Effector memory CD4-positive, alpha-beta T cell (primary cell): Measurements from ENCODE around the gene TUBB1.
"Not testable (repeated sequence)": the region's sequence is repeated elsewhere in the genome, so short reads cannot be mapped to it uniquely, and the experiment has no call there.

ENCODE experiments used
- DNase-seq, 3 donors: peaks; one replicate each; pipeline ENCODE4 v3.0.0-alpha.2; 2020
- H3K27ac ChIP-seq: 2 replicates; pipeline ENCODE4 v1.7.0; 2013; ENCODE audit warnings: mild to moderate bottlenecking, low read length, moderate library complexity; ENCODE audit not compliant: insufficient read depth, poor library complexity, severe bottlenecking
- H3K27me3 ChIP-seq: replicated peaks from 2 replicates; pipeline ENCODE4 v1.7.0; 2013; ENCODE audit warnings: mild to moderate bottlenecking, low read length; ENCODE audit not compliant: insufficient read depth, control insufficient read depth, poor library complexity, severe bottlenecking
- H3K36me3 ChIP-seq: 2 replicates; pipeline ENCODE4 v1.7.0; 2013; ENCODE audit warnings: mild to moderate bottlenecking, low read length, moderate library complexity; ENCODE audit not compliant: control insufficient read depth, insufficient read depth
- H3K4me1 ChIP-seq: 2 replicates; pipeline ENCODE4 v1.7.0; 2013; ENCODE audit warnings: low read length, mild to moderate bottlenecking; ENCODE audit not compliant: control insufficient read depth, insufficient read depth, poor library complexity, severe bottlenecking
- H3K4me3 ChIP-seq: 2 replicates; pipeline ENCODE4 v1.7.0; 2013; ENCODE audit warnings: low read length, low read depth, mild to moderate bottlenecking; ENCODE audit not compliant: insufficient read depth, poor library complexity, severe bottlenecking
- H3K9me3 ChIP-seq: 2 replicates; pipeline ENCODE4 v1.7.0; 2013; ENCODE audit warnings: mild to moderate bottlenecking, low read length, moderate library complexity; ENCODE audit not compliant: control insufficient read depth

The TUBB1 gene

GRCh38 chr20:59011874-59012157 lies 7.4 kb upstream of the TUBB1 start:
- H3K27me3 ChIP-seq, H3K36me3 ChIP-seq, H3K4me3 ChIP-seq, DNase-seq, H3K9me3 ChIP-seq, H3K27ac ChIP-seq: not testable (repeated sequence)
- H3K4me1 ChIP-seq, result peaks cover 20% of the 10 kb centered on the region

GRCh38 chr20:59013031-59013951 lies 5.9 kb upstream of the TUBB1 start:
- Histone ChIP-seq H3K9me3 (no peaks in the 10 kb centered on the region), H3K27ac (no peak overlapping the region), H3K36me3 (no peaks in the 10 kb centered on the region), H3K27me3 (no peaks in the 10 kb centered on the region), H3K4me1 (peaks cover 15% of the 10 kb centered on the region), H3K4me3 (no peak overlapping the region)
- DNase-seq, result no peak

- H3K9me3 ChIP-seq, result no peaks in the 10 kb centered on the region
- DNase-seq, result no peak
- H3K36me3 ChIP-seq, result no peaks in the 10 kb centered on the region
- H3K4me1 ChIP-seq, result peaks cover 15% of the 10 kb centered on the region
- no peaks in the 10 kb centered on the region for H3K27me3 ChIP-seq
- no peak overlapping the region for H3K27ac ChIP-seq
- H3K4me3 ChIP-seq, result no peak overlapping the region
Observed at GRCh38 chr20:59013959-59014608, 5.1 kb upstream of the TUBB1 start.

- no peak overlapping the region for H3K4me3 ChIP-seq
- no peak for DNase-seq
- H3K9me3 ChIP-seq, result no peaks in the 10 kb centered on the region
- peaks cover 15% of the 10 kb centered on the region for H3K4me1 ChIP-seq
- no peaks in the 10 kb centered on the region for H3K27me3 ChIP-seq
- H3K27ac ChIP-seq, result no peak overlapping the region
- H3K36me3 ChIP-seq, result no peaks in the 10 kb centered on the region
Observed at GRCh38 chr20:59014680-59015389, 4.4 kb upstream of the TUBB1 start.

- no peak for DNase-seq
- no peaks in the 10 kb centered on the region for H3K27me3 ChIP-seq
- peaks cover 15% of the 10 kb centered on the region for H3K4me1 ChIP-seq
- H3K4me3 ChIP-seq, result no peak overlapping the region
- H3K9me3 ChIP-seq, result no peaks in the 10 kb centered on the region
- H3K36me3 ChIP-seq, result no peaks in the 10 kb centered on the region
- no peak overlapping the region for H3K27ac ChIP-seq
Observed at GRCh38 chr20:59015411-59015810, 3.8 kb upstream of the TUBB1 start.

GRCh38 chr20:59015812-59016711 lies 3.2 kb upstream of the TUBB1 start:
- no peak for DNase-seq
- Histone ChIP-seq H3K4me3 (no peak overlapping the region), H3K27ac (no peak overlapping the region), H3K27me3 (no peaks in the 10 kb centered on the region), H3K4me1 (peaks cover 15% of the 10 kb centered on the region), H3K9me3 (no peaks in the 10 kb centered on the region), H3K36me3 (no peaks in the 10 kb centered on the region)

GRCh38 chr20:59016795-59017492 lies 2.3 kb upstream of the TUBB1 start:
- no peak overlapping the region for H3K4me3 ChIP-seq
- H3K9me3 ChIP-seq, result no peaks in the 10 kb centered on the region
- DNase-seq, result no peak
- H3K27ac ChIP-seq, result no peak overlapping the region
- peaks cover 15% of the 10 kb centered on the region for H3K4me1 ChIP-seq
- no peaks in the 10 kb centered on the region for H3K27me3 ChIP-seq
- no peaks in the 10 kb centered on the region for H3K36me3 ChIP-seq

- H3K9me3 ChIP-seq, result no peaks in the 10 kb centered on the region
- H3K27ac ChIP-seq, result no peak overlapping the region
- no peaks in the 10 kb centered on the region for H3K27me3 ChIP-seq
- no peak overlapping the region for H3K4me3 ChIP-seq
- H3K36me3 ChIP-seq, result peaks cover 1% of the 10 kb centered on the region
- H3K4me1 ChIP-seq, result peaks cover 15% of the 10 kb centered on the region
- DNase-seq, result no peak
Observed at GRCh38 chr20:59017493-59018231, 1.6 kb upstream of the TUBB1 start.

- no peak for DNase-seq
- Histone ChIP-seq H3K27ac (no peak overlapping the region), H3K36me3 (peaks cover 13% of the 10 kb centered on the region), H3K4me3 (no peak overlapping the region), H3K27me3 (no peaks in the 10 kb centered on the region), H3K9me3 (no peaks in the 10 kb centered on the region), H3K4me1 (peaks cover 8% of the 10 kb centered on the region)
Observed at GRCh38 chr20:59018817-59019216, 412 bp upstream of the TUBB1 start.
